Measurements from ENCODE around the gene MS4A18. TPM values are rescaled to one million over a fixed set of nuclear protein-coding genes. Genes with fewer than 3 reads are reported as not detected.

Gene MS4A18
- total and polyA plus RNA-seq, 4 donors: not detected

DNA sequence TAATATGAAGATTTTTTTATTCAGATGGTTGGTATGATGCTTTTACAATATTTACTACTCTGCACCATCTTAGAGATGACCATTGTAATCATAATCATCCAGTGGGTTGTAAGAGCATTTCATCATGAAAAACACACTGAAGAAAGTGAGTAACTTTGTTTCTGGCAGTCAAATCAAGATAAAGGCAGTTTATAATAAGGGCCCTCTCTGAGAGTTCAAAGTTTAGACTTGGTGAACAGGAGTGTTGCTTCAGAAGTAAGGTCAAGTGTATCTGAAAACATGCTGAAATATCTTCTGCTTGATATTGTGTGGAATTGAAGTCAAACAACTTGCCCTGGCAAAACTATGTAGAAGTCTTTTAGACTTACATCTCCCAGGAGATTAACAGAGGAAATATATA lies 44.6 kb upstream of the MS4A18 start:
- no peaks in the 10 kb centered on the region for H3K36me3 ChIP-seq (ENCODE audit: control insufficient read depth in 4 of 4, insufficient read depth in 3 of 4, low read depth in 1 of 4, low read length in 3 of 4)
- no peaks in the 10 kb centered on the region for H3K4me1 ChIP-seq (ENCODE audit: control insufficient read depth in 4 of 4, insufficient read depth in 4 of 4, low read length in 3 of 4)
- H3K9ac ChIP-seq (ENCODE audit: low read depth in 1 of 2, low read length in 2 of 2): no peak overlapping the region
- TF ChIP-seq, protein P1, sequence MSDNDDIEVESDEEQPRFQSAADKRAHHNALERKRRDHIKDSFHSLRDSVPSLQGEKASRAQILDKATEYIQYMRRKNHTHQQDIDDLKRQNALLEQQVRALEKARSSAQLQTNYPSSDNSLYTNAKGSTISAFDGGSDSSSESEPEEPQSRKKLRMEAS (IDR thresholded peaks at IDR 0.05): no peak
- no peak for TF ChIP-seq SP1 (IDR thresholded peaks at IDR 0.05)
- no peak for TF ChIP-seq EGR1 (IDR thresholded peaks at IDR 0.05; ENCODE audit: low read depth in 2 of 2)
- TF ChIP-seq, protein P2, sequence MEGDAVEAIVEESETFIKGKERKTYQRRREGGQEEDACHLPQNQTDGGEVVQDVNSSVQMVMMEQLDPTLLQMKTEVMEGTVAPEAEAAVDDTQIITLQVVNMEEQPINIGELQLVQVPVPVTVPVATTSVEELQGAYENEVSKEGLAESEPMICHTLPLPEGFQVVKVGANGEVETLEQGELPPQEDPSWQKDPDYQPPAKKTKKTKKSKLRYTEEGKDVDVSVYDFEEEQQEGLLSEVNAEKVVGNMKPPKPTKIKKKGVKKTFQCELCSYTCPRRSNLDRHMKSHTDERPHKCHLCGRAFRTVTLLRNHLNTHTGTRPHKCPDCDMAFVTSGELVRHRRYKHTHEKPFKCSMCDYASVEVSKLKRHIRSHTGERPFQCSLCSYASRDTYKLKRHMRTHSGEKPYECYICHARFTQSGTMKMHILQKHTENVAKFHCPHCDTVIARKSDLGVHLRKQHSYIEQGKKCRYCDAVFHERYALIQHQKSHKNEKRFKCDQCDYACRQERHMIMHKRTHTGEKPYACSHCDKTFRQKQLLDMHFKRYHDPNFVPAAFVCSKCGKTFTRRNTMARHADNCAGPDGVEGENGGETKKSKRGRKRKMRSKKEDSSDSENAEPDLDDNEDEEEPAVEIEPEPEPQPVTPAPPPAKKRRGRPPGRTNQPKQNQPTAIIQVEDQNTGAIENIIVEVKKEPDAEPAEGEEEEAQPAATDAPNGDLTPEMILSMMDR (IDR thresholded peaks at IDR 0.05; ENCODE audit: low read depth, low read length, missing input control): no peak
- TF ChIP-seq, protein P3, sequence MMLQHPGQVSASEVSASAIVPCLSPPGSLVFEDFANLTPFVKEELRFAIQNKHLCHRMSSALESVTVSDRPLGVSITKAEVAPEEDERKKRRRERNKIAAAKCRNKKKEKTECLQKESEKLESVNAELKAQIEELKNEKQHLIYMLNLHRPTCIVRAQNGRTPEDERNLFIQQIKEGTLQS (IDR thresholded peaks at IDR 0.05): no peak
- TF ChIP-seq JUND (IDR thresholded peaks at IDR 0.05): no peak
- no peak for TF ChIP-seq RAD21 (IDR thresholded peaks at IDR 0.05)
- TF ChIP-seq FOXA1 (IDR thresholded peaks at IDR 0.05): no peak
- no peak for TF ChIP-seq TAF1 (conservative IDR thresholded peaks at IDR 0.05)
- no peak for TF ChIP-seq HNF4A (conservative IDR thresholded peaks at IDR 0.05)
- TF ChIP-seq, protein P4, sequence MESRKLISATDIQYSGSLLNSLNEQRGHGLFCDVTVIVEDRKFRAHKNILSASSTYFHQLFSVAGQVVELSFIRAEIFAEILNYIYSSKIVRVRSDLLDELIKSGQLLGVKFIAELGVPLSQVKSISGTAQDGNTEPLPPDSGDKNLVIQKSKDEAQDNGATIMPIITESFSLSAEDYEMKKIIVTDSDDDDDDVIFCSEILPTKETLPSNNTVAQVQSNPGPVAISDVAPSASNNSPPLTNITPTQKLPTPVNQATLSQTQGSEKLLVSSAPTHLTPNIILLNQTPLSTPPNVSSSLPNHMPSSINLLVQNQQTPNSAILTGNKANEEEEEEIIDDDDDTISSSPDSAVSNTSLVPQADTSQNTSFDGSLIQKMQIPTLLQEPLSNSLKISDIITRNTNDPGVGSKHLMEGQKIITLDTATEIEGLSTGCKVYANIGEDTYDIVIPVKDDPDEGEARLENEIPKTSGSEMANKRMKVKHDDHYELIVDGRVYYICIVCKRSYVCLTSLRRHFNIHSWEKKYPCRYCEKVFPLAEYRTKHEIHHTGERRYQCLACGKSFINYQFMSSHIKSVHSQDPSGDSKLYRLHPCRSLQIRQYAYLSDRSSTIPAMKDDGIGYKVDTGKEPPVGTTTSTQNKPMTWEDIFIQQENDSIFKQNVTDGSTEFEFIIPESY (IDR thresholded peaks at IDR 0.05): no peak
- no peak for TF ChIP-seq RXRA (IDR thresholded peaks at IDR 0.05)
- no peak overlapping the region for H3K4me3 ChIP-seq (ENCODE audit: low read depth in 1 of 3, low read length in 3 of 3)
- no peak for DNase-seq (ENCODE audit: low spot score)
- H3K27ac ChIP-seq (ENCODE audit: low read depth in 1 of 2, low read length in 2 of 2): no peak overlapping the region
- H3K9me3 ChIP-seq (ENCODE audit: control insufficient read depth in 4 of 4, low read length in 3 of 4): peaks cover 5 to 13% (median 7%) of the 10 kb centered on the region in 4 donors
- H3K27me3 ChIP-seq (ENCODE audit: control insufficient read depth in 4 of 4, insufficient read depth in 4 of 4, low read length in 3 of 4): no peaks in the 10 kb centered on the region

DNA sequence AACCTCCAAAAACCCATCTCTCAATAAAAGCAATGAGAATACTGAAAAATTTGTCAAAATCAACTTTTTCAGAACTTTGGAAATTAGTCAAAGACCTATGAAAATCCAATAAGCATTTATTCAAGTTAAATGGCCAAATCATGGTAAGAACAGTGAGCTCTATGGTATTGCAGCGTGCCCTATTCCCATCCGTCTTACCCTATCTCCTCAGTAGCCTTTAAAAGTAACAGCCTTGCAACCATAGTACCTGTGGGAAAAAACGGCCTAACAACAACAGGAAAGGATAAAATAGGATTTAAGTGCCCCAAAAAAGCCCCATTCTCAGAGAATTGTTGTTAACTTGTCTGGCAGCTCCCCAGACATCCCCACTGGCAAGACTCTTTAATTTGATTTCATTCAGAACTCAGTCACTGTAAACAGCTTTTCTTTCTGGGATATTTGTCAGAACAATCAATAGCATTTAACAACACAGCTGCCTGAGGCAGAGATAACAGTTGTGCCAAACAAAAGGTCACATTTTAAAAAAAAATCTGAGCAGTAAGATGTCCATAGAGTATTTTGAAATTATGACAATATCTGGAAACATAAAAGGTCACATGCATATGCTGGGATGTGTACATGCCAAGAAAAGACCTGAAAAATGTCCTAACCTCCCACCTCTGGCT lies 43.9 kb upstream of the MS4A18 start:
- Histone ChIP-seq H3K27me3 (ENCODE audit: control insufficient read depth in 4 of 4, insufficient read depth in 4 of 4, low read length in 3 of 4) (no peaks in the 10 kb centered on the region), H3K36me3 (ENCODE audit: control insufficient read depth in 4 of 4, insufficient read depth in 3 of 4, low read depth in 1 of 4, low read length in 3 of 4) (no peaks in the 10 kb centered on the region), H3K9ac (ENCODE audit: low read depth in 1 of 2, low read length in 2 of 2) (no peak overlapping the region), H3K9me3 (ENCODE audit: control insufficient read depth in 4 of 4, low read length in 3 of 4) (peaks cover 5 to 13% (median 7%) of the 10 kb centered on the region in 4 donors), H3K27ac (ENCODE audit: low read depth in 1 of 2, low read length in 2 of 2) (no peak overlapping the region), H3K4me3 (ENCODE audit: low read depth in 1 of 3, low read length in 3 of 3) (no peak overlapping the region), H3K4me1 (ENCODE audit: control insufficient read depth in 4 of 4, insufficient read depth in 4 of 4, low read length in 3 of 4) (no peaks in the 10 kb centered on the region)
- WGBS: 68% methylated on average over 3 of the region's 3 CpGs
- DNase-seq (ENCODE audit: low spot score): no peak
- TF ChIP-seq, protein P1 (IDR thresholded peaks at IDR 0.05): no peak
- TF ChIP-seq, protein P4 (IDR thresholded peaks at IDR 0.05): no peak
- TF ChIP-seq, protein P5, sequence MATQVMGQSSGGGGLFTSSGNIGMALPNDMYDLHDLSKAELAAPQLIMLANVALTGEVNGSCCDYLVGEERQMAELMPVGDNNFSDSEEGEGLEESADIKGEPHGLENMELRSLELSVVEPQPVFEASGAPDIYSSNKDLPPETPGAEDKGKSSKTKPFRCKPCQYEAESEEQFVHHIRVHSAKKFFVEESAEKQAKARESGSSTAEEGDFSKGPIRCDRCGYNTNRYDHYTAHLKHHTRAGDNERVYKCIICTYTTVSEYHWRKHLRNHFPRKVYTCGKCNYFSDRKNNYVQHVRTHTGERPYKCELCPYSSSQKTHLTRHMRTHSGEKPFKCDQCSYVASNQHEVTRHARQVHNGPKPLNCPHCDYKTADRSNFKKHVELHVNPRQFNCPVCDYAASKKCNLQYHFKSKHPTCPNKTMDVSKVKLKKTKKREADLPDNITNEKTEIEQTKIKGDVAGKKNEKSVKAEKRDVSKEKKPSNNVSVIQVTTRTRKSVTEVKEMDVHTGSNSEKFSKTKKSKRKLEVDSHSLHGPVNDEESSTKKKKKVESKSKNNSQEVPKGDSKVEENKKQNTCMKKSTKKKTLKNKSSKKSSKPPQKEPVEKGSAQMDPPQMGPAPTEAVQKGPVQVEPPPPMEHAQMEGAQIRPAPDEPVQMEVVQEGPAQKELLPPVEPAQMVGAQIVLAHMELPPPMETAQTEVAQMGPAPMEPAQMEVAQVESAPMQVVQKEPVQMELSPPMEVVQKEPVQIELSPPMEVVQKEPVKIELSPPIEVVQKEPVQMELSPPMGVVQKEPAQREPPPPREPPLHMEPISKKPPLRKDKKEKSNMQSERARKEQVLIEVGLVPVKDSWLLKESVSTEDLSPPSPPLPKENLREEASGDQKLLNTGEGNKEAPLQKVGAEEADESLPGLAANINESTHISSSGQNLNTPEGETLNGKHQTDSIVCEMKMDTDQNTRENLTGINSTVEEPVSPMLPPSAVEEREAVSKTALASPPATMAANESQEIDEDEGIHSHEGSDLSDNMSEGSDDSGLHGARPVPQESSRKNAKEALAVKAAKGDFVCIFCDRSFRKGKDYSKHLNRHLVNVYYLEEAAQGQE (IDR thresholded peaks at IDR 0.05): no peak
- no peak for TF ChIP-seq FOXA2 (IDR thresholded peaks at IDR 0.05)
- no peak for TF ChIP-seq HNF4A (conservative IDR thresholded peaks at IDR 0.05)
- TF ChIP-seq NR2F2 (IDR thresholded peaks at IDR 0.05): no peak
- no peak for TF ChIP-seq RXRA (IDR thresholded peaks at IDR 0.05)
- no peak for TF ChIP-seq YY1 (IDR thresholded peaks at IDR 0.05)
- no peak for TF ChIP-seq JUND (IDR thresholded peaks at IDR 0.05)
- no peak for TF ChIP-seq HNF4G (IDR thresholded peaks at IDR 0.05)
- TF ChIP-seq SP1 (IDR thresholded peaks at IDR 0.05): no peak
- no peak for TF ChIP-seq FOXA1 (IDR thresholded peaks at IDR 0.05)
- TF ChIP-seq EGR1 (IDR thresholded peaks at IDR 0.05; ENCODE audit: low read depth in 2 of 2): no peak
- no peak for TF ChIP-seq GABPA (IDR thresholded peaks at IDR 0.05 in 1 of 2, conservative IDR thresholded peaks at IDR 0.05 in 1 of 2)
- TF ChIP-seq TAF1 (conservative IDR thresholded peaks at IDR 0.05): no peak
- TF ChIP-seq, protein P2 (IDR thresholded peaks at IDR 0.05; ENCODE audit: low read depth, low read length, missing input control): no peak
- TF ChIP-seq RAD21 (IDR thresholded peaks at IDR 0.05): no peak
